ENCODE results near the gene IMPG2.
A peak's percentile ranks its signal among the peaks of the same experiment; 100 is the strongest.

The IMPG2 gene

DNA sequence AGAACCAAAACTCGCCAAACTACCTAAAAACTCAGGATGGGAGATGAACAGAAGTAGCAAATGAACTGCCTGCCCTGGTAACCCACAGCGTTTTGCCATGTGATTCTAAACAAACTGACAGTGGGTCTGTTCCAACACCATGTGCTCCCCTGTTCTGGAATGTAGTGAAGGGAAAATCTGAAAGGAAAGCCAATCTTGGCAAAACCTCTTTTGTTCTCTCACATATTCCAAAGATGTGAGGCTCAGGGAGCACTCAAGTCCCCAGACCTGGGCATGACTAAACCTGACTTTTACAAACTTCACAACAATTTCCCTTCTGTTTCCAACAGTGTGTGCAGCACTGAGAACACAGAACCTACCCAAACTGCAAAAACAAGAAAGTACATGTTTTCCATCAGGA lies 116.1 kb downstream of the IMPG2 start:
- H3K4me3 ChIP-seq = no peak overlapping the region
- no peak for DNase-seq (ENCODE audit: low spot score in 2 of 2)
- in situ Hi-C loops (cut with MboI; ENCODE audit: low sequenced_read_pairs) = no loop called here

DNA sequence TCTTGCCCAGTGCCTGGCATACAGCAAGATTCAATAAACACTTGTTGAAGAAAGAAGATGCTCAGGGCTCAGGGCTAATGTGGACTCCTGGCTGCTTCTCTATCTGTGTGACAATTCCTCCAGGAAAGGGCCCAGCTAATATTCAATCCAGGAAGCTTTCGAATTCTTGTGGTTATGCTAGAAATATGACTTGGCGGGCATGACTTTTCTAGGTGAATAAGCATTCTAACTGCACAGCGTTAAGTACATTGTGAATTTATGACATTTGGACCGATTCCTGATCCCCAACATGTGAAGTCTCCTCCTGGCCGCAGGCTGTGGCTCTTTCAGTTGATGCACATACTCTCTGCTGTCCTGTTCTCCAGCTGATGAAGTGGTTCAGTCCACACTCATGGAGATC lies 117.0 kb downstream of the IMPG2 start:
- Histone ChIP-seq H3K4me3 (no peak overlapping the region), H3K27me3 (ENCODE audit: low read depth) (0 out of 2 replicates have a peak, but pooled peaks cover 7% of the 10 kb centered on the region), H3K9me3 (no peaks in the 10 kb centered on the region), H3K36me3 (replicated peaks) (no peaks in the 10 kb centered on the region), H3K4me1 (no peaks in the 10 kb centered on the region)
- DNase-seq (ENCODE audit: low spot score in 2 of 2) = no peak
- in situ Hi-C loops (cut with MboI; ENCODE audit: low sequenced_read_pairs) = no loop called here

More for the DNA sequence above, 116.1 kb downstream of the IMPG2 start:
- H3K27me3 ChIP-seq (ENCODE audit: low read depth) = 0 out of 2 replicates have a peak, but pooled peaks cover 7% of the 10 kb centered on the region
- no peaks in the 10 kb centered on the region for H3K9me3 ChIP-seq
- no peaks in the 10 kb centered on the region for H3K36me3 ChIP-seq (replicated peaks)
- no peaks in the 10 kb centered on the region for H3K4me1 ChIP-seq

DNA sequence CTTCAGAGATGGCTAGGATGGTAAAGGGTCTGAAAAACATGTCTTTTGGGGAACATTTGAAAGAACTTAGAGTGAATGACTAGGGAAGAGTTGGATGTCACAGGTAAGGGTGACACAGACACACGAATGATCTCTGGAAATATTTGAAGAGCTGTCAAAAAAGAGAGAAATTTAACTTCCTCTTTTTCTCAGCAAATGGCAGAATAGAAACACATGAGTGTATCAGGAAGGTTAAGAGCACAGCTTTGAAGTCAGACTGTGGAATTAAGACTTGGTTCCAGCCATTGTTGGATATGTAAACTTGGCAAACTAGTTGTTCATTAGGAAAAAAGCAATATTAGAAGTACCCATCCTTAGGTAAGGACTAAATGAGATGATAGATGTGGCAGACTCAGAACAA lies 117.7 kb downstream of the IMPG2 start:
- no peaks in the 10 kb centered on the region for H3K9me3 ChIP-seq
- in situ Hi-C loops (cut with MboI; ENCODE audit: low sequenced_read_pairs) = no loop called here

DNA sequence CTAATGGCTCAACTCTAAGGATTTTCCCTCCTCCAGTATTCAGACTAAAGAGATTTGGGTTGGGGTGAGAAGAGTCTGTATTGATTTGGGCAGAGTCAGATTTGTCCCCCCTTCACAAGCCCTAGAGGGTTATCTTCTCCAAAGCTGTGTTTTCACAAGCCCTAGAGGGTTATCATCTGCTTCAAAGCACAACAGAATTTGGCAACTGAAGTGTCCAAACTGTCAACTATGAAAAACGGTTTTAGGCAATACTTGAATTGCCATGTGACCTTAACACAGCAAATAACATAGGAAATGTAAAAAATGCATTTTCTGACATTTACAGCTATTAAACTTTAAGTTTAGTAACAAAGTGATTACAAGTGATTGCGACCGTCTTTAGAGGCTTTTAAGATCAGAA lies 119.9 kb downstream of the IMPG2 start:
- no peaks in the 10 kb centered on the region for H3K9me3 ChIP-seq
- peaks cover 11% of the 10 kb centered on the region; the same call in 1 of the 2 replicates for H3K27me3 ChIP-seq (ENCODE audit: low read depth)
- no peak overlapping the region for H3K4me3 ChIP-seq
- no peak for DNase-seq (ENCODE audit: low spot score in 2 of 2)
- no peaks in the 10 kb centered on the region for H3K36me3 ChIP-seq (replicated peaks)
- in situ Hi-C loops (cut with MboI; ENCODE audit: low sequenced_read_pairs) = no loop called here
- H3K4me1 ChIP-seq = no peaks in the 10 kb centered on the region

More for the DNA sequence above, 117.7 kb downstream of the IMPG2 start:
- no peak overlapping the region for H3K4me3 ChIP-seq
- 0 out of 2 replicates have a peak, but pooled peaks cover 7% of the 10 kb centered on the region for H3K27me3 ChIP-seq (ENCODE audit: low read depth)
- H3K36me3 ChIP-seq (replicated peaks) = no peaks in the 10 kb centered on the region
- H3K4me1 ChIP-seq = no peaks in the 10 kb centered on the region
- DNase-seq (ENCODE audit: low spot score in 2 of 2) = no peak

DNA sequence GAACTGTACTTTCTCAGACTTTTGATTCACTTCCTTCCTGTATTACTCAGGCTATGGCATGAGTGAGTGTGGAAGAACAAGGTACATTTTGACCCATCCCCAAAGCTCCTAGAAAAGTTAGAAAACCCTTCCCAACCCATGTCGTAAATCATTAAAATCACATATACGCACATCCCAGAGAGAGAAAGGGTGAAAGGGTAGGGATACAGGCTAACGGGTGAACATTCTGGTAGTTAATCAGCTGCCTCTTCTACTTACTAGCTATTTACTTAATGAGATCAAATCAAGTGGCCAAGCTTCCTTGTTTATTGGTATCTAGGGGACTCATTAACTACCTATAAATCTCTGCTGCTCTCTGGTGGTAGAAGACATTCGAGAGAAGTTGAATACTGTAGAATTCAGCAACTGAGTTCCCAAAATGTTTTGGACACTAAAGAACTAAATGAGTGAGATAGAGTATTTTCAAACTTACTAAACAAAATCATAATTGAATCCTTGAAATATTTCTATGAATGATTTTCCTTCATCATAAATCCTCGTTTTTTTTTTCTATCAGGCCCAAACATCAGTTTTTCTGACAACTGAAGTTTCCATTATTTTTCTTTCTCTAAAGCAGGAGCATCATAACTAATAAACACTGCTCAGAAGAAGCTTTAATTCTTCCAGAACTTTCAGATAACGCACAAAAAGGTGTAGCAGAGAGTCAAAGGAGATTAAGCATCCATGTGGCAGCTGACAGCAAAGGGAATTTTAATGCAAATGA lies 124.2 kb downstream of the IMPG2 start:
- no peaks in the 10 kb centered on the region for H3K4me1 ChIP-seq
- DNase-seq (ENCODE audit: low spot score in 2 of 2) = peak in 1 of 2 experiments; percentile 11
- peaks cover 6% of the 10 kb centered on the region; the same call in 1 of the 2 replicates for H3K27me3 ChIP-seq (ENCODE audit: low read depth)
- H3K4me3 ChIP-seq = no peak overlapping the region
- no peaks in the 10 kb centered on the region for H3K9me3 ChIP-seq
- no peaks in the 10 kb centered on the region for H3K36me3 ChIP-seq (replicated peaks)
- in situ Hi-C loops (cut with MboI; ENCODE audit: low sequenced_read_pairs) = no loop called here

DNA sequence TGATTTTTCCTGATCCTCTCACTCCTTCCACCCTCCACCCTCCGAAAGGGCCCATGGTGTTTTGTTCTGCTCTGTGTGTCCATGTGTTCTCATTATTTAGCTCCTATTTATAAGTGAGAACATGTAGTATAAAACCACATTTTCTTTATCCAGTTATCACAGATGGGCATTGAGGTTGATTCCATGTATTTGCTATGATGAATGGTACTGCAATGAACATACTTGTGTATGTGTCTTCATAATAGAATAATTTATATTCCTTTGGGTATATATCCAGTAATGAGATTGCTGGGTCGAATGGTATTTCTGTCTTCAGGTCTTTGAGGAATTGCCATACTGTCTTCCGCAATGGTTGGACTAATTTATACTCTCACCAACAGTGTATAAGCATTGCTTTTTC lies 126.0 kb downstream of the IMPG2 start:
- no peaks in the 10 kb centered on the region for H3K36me3 ChIP-seq (replicated peaks)
- H3K27me3 ChIP-seq (ENCODE audit: low read depth) = peaks cover 4% of the 10 kb centered on the region; the same call in 1 of the 2 replicates
- no peak for DNase-seq (ENCODE audit: low spot score in 2 of 2)
- in situ Hi-C loops (cut with MboI; ENCODE audit: low sequenced_read_pairs) = no loop called here
- H3K4me3 ChIP-seq = no peak overlapping the region
- H3K9me3 ChIP-seq = no peaks in the 10 kb centered on the region
- no peaks in the 10 kb centered on the region for H3K4me1 ChIP-seq

DNA sequence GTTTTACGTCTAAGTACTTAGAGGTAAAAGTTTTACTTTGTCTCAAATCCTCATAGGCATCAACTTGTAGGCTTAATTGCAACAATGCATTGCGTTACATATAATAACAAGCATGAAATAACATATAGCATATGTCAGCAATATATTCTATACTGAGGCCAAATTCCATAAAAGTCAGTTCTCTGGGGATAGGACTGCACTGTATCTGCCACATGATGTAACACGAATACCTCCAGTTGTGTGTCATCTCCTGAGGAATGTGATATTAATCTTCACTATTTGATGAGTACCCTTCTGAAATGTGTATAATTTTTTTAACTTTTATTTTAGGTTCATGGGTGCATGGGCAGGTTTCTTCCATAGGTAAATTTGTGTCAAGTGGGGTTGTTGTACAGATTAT lies 126.4 kb downstream of the IMPG2 start:
- H3K4me1 ChIP-seq = no peaks in the 10 kb centered on the region
- 0 out of 2 replicates have a peak, but pooled peaks cover 2% of the 10 kb centered on the region for H3K9me3 ChIP-seq
- no peak for DNase-seq (ENCODE audit: low spot score in 2 of 2)
- in situ Hi-C loops (cut with MboI; ENCODE audit: low sequenced_read_pairs) = no loop called here
- peaks cover 4% of the 10 kb centered on the region; the same call in 1 of the 2 replicates for H3K27me3 ChIP-seq (ENCODE audit: low read depth)
- no peaks in the 10 kb centered on the region for H3K36me3 ChIP-seq (replicated peaks)
- H3K4me3 ChIP-seq = no peak overlapping the region

DNA sequence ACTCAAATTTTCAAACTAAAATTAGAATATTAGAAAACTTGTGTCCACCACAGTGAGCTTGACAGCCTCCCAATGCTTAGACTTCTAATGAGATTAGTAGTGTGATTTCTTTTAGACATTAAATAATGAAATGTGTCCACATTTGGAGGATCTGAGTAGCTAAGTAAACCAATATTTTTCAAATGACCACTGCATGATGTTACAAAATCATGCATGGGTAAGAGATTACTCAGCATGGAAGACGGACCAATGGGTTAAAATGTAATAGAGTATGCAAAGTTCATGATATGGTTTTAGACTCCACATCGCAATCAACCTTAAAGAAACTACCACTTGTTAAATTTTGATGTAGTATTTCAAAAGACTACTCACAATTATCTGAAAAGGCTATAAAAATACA lies 130.6 kb downstream of the IMPG2 start:
- DNase-seq (ENCODE audit: low spot score in 2 of 2) = no peak
- 0 out of 2 replicates have a peak, but pooled peaks cover 2% of the 10 kb centered on the region for H3K9me3 ChIP-seq
- no peaks in the 10 kb centered on the region for H3K36me3 ChIP-seq (replicated peaks)
- in situ Hi-C loops (cut with MboI; ENCODE audit: low sequenced_read_pairs) = no loop called here
- no peaks in the 10 kb centered on the region for H3K4me1 ChIP-seq
- H3K4me3 ChIP-seq = no peak overlapping the region
- no peaks in the 10 kb centered on the region; the same call in 1 of the 2 replicates for H3K27me3 ChIP-seq (ENCODE audit: low read depth)

DNA sequence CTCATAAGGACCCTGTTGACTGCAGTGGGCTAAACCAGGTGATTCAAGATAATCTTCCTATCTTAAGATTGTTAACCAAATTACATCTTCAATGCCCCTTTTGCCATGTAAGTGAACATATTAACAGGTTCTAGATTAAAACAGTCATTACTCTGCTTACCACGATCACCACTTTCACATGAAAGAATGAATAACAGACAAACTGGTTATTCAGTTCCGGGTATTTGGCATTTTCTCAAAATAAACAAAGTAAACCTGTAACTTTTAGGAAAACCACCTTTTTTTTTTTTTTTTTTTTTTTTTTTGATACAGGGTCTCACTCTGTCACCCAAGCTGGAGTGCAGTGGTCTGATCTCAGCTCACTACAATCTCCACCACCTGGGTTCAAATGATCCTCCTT lies 131.2 kb downstream of the IMPG2 start:
- Histone ChIP-seq H3K4me1 (no peaks in the 10 kb centered on the region), H3K4me3 (no peak overlapping the region), H3K9me3 (0 out of 2 replicates have a peak, but pooled peaks cover 2% of the 10 kb centered on the region), H3K27me3 (ENCODE audit: low read depth) (no peaks in the 10 kb centered on the region; the same call in 1 of the 2 replicates), H3K36me3 (replicated peaks) (no peaks in the 10 kb centered on the region)
- in situ Hi-C loops (cut with MboI; ENCODE audit: low sequenced_read_pairs) = no loop called here
- no peak for DNase-seq (ENCODE audit: low spot score in 2 of 2)

DNA sequence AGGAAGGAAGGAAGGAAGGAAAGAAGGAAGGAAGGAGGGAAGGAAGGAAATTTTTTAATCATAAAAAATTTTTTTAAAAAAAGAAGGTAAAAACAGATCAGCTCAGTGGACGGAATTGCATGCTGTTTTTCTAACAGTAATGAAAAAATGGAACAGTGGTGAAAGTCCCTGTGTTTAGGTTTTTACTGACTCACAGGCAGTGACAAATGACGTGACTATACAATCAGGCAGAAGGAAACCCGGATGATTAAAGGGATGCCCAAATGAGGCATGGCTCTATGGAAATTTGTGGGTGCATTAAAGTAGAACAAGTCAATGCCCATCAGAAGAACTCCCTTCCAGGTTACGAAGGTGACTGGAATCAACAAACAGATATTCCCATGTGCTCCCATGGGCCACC lies 135.0 kb downstream of the IMPG2 start:
- DNase-seq (ENCODE audit: low spot score in 2 of 2) = no peak
- H3K27me3 ChIP-seq (ENCODE audit: low read depth) = no peaks in the 10 kb centered on the region
- no peaks in the 10 kb centered on the region for H3K4me1 ChIP-seq
- 0 out of 2 replicates have a peak, but pooled peaks cover 2% of the 10 kb centered on the region for H3K9me3 ChIP-seq
- no peak overlapping the region for H3K4me3 ChIP-seq
- in situ Hi-C loops (cut with MboI; ENCODE audit: low sequenced_read_pairs) = no loop called here
- no peaks in the 10 kb centered on the region for H3K36me3 ChIP-seq (replicated peaks)

DNA sequence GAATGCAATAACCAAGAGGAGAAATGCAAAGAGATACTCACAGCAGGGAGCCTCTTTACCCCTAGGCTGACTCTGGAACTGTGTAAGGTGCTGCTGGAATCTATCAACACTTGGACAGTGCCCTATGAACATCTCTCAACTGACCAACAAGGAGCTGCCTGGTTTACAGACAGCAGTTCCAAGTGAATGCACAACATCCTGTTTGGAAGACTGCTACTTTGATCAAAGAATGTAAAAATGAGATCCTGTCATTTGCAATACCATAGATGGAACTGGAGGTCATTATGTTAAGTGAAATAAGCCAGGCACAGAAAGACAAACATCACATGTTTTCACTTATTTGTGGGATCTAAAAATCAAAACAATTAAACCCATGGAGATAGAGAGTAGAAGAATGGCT lies 136.3 kb downstream of the IMPG2 start:
- Histone ChIP-seq H3K4me1 (no peaks in the 10 kb centered on the region), H3K36me3 (replicated peaks) (no peaks in the 10 kb centered on the region), H3K27me3 (ENCODE audit: low read depth) (no peaks in the 10 kb centered on the region), H3K9me3 (0 out of 2 replicates have a peak, but pooled peaks cover 2% of the 10 kb centered on the region), H3K4me3 (no peak overlapping the region)
- no peak for DNase-seq (ENCODE audit: low spot score in 2 of 2)
- in situ Hi-C loops (cut with MboI; ENCODE audit: low sequenced_read_pairs) = no loop called here

DNA sequence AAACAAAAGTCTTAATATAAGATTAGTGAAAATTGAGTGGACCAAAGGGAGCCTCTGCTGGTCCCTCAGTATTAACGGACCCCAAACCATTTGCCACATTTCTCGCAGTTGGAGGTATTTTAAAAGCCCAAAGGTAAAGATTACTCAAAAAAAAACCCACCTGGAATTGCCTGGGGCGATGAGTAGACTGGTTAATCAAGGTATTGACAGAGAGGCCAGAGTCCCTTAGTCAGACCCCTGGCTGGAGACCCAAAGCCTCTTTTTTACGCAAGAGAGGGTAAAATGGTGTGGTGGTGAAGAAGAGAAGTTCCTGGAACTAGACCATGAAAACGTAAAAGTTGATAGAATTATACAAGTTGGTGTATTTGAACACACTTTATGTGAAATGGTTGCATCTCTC lies 137.2 kb downstream of the IMPG2 start:
- Histone ChIP-seq H3K4me3 (no peak overlapping the region), H3K36me3 (replicated peaks) (no peaks in the 10 kb centered on the region), H3K27me3 (ENCODE audit: low read depth) (no peaks in the 10 kb centered on the region), H3K4me1 (no peaks in the 10 kb centered on the region), H3K9me3 (no peaks in the 10 kb centered on the region)
- no peak for DNase-seq (ENCODE audit: low spot score in 2 of 2)
- in situ Hi-C loops (cut with MboI; ENCODE audit: low sequenced_read_pairs) = no loop called here

DNA sequence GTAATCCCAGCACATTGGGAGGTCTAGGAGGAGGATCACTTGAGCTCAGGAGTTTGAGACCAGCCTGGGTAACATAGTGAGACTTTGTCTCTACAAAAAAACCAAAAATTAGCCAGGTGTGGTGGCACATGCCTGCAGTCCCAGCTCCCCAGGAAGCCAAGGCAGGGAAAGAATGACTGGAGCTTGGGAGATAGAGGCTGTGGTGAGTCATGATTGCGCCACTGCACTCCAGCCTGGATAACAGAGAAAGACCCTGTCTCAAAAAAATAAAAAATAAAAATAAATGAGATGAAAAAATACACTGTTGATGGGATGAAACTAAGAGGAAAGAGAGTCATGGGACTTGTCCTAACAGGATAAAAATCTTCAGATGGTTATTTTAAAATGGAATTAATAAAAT lies 137.6 kb downstream of the IMPG2 start:
- H3K4me1 ChIP-seq = no peaks in the 10 kb centered on the region
- in situ Hi-C loops (cut with MboI; ENCODE audit: low sequenced_read_pairs) = no loop called here
- H3K9me3 ChIP-seq = no peaks in the 10 kb centered on the region
- no peak overlapping the region for H3K4me3 ChIP-seq
- H3K27me3 ChIP-seq (ENCODE audit: low read depth) = no peaks in the 10 kb centered on the region
- H3K36me3 ChIP-seq (replicated peaks) = no peaks in the 10 kb centered on the region
- DNase-seq (ENCODE audit: low spot score in 2 of 2) = no peak

DNA sequence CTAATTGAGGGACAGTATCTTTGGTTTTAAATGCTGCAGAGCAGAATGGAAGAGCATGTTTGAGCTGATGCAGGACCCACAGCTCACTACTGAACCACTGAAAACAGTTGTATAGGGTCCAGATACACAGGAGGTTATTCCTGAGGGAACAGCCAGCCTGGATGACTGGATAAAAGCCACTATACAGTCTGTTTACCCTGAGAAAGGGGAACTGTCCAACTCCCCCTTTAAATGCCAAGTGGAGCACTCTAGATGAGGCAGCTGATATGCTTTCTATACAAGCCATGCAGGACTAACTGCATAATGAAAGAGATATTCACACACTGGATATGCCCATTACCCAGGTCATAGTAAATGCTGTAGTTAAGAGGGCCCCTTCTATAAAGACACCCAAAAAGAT lies 138.6 kb downstream of the IMPG2 start:
- DNase-seq (ENCODE audit: low spot score in 2 of 2) = no peak
- Histone ChIP-seq H3K36me3 (replicated peaks) (no peaks in the 10 kb centered on the region), H3K4me3 (no peak overlapping the region), H3K9me3 (no peaks in the 10 kb centered on the region), H3K27me3 (ENCODE audit: low read depth) (no peaks in the 10 kb centered on the region), H3K4me1 (no peaks in the 10 kb centered on the region)
- in situ Hi-C loops (cut with MboI; ENCODE audit: low sequenced_read_pairs) = no loop called here
